GM18505 (cell line): ENCODE measurements around the gene ZNF454.

Experiments used
- ATAC-seq: cut with Tn5 transposase; IDR thresholded peaks from one replicate; pipeline ENCODE4 v1.9.1; 2021; ENCODE audit not compliant: unreplicated experiment
- POLR2A ChIP-seq: IDR thresholded peaks from 4 replicates; pipeline ENCODE4 v1.6.1; 2011; ENCODE audit warnings: borderline replicate concordance; ENCODE audit not compliant: insufficient read depth, insufficient read length; ENCODE audit errors: extremely low read depth

Gene ZNF454

DNA sequence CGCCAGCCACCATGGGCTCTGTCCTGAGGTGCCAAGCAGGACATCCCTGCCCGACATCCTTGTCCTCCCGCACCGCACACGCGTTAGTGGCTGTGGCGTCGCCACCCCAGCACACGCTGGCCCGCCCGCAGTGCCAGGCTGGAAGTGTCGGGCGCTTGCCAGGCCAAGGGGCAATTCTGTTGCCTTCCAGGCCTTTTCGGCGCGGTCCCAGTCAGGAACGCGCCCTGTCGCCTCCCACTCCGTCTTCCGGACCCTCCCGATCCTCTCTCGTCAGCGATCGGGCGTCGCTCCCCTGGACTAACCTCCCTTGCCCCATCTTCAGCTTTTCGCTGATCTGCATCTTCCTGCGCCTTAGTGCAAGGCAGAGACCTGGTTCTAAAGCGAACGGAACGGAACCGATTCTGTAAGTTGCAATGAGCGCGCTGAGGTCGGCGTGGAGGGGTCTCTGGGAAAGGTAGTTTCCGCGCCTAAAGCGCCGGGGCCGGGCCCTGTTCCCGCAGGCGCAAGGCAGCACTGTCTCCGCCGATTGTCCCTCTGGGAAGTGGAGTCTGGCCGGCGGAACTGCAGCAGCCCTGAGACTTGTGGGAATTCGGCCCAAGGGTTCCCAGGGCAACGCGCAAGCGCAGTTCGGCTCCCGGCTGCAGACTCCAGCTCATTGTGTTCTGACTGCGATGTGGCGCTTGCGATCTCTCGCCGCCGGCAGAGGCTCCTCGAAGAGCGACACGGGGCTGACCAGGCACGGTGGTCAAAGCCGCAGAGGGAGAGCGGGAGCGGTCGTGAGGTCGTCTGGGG is at the start of gene ZNF454:
ZNF454 (plus strand) TSS at position 630 of the 792 bp plus-strand sequence. CDS start 1,594 bp downstream, outside the sequence.
- TF ChIP-seq POLR2A, result no peak
- no peak for ATAC-seq

DNA sequence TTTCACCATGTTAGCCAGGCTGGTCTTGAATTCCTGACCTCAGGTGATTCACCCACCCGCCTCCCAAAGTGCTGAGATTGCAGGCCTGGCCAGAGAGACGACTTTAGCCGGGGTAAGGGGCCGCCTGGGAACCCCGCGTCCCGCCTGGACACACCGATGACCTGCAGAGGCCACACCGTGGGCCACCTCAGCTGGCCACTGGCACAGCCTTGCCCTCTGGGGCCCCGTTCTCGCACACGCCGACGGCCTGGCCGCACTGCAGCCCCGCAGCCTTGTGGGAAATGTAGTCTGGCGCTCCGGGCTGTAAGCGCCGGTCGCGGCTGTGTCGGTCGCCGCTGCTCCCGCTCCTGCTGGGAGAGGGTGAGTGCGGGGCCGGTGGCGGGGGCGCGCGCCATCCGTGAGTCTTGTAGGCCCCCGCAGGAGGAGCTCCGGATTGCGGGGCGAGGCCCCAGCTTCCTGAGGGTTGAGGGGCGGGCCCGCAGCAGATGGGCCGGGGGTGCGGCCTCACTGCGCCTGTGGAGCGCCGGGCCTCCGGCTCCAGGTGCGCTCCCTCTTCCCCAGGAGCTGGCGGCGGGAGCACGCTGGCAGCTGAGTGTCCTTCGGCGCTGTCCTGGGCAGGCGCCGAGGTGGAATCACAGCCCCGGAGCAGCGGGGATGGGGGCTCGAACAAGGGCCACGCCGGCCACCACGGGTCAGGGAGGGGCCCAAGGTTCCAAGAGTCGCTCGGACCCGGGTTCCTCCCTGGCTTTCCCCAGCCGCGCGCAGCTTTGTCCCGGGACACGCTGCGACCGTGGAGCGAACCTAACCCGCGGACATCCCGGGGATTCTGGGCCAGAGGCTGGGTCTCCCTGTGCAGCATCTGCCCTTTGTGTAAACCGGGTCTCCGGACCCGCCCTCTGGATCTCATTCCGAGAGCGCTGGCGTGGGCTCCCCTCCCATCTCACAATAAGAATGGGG is 45.1 kb upstream of the ZNF454 start, which contains the start of gene ZFP2:
ZFP2 (plus strand) TSS at position 299 of the 957 bp plus-strand sequence. CDS start 35,401 bp downstream, outside the sequence.
- no peak for ATAC-seq
- TF ChIP-seq POLR2A, result no peak

GRCh38 chr5:178899289-178899688 is 41.7 kb upstream of the ZNF454 start:
- no peak for ATAC-seq
- no peak for TF ChIP-seq POLR2A

GRCh38 chr5:178902849-178903248 is 38.1 kb upstream of the ZNF454 start:
- ATAC-seq, result no peak
- TF ChIP-seq POLR2A, result no peak

- no peak for ATAC-seq
- TF ChIP-seq POLR2A, result no peak
Observed at GRCh38 chr5:178931846-178932760, 8.9 kb upstream of the ZNF454 start.

GRCh38 chr5:178941361-178941760 is 363 bp downstream of the ZNF454 start:
- no peak for ATAC-seq
- no peak for TF ChIP-seq POLR2A

DNA sequence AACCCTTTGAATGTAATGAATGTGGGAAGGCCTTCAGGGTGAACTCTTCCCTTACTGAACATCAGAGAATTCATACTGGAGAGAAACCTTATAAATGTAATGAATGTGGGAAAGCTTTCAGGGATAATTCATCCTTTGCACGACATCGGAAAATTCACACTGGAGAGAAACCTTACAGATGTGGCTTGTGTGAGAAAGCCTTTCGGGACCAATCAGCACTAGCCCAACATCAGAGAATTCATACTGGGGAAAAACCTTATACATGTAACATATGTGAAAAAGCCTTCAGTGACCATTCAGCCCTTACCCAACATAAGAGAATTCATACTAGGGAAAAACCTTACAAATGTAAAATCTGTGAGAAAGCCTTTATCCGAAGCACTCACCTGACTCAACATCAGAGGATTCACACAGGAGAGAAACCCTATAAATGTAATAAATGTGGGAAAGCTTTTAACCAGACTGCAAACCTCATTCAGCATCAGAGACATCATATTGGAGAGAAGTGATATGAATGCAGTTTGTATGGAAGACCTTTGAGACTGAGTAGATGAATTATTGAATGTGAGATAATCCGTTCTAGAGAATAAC is 24.6 kb downstream of the ZNF454 start:
- no peak for ATAC-seq
- TF ChIP-seq POLR2A, result no peak

- TF ChIP-seq POLR2A, result no peak
- no peak for ATAC-seq
Observed at GRCh38 chr5:178981381-178981780, 40.4 kb downstream of the ZNF454 start.

- no peak for ATAC-seq
- no peak for TF ChIP-seq POLR2A
Observed at GRCh38 chr5:178982941-178983340, 41.9 kb downstream of the ZNF454 start.

- ATAC-seq, result no peak
- no peak for TF ChIP-seq POLR2A
Observed at GRCh38 chr5:178983728-178984127, 42.7 kb downstream of the ZNF454 start.

DNA sequence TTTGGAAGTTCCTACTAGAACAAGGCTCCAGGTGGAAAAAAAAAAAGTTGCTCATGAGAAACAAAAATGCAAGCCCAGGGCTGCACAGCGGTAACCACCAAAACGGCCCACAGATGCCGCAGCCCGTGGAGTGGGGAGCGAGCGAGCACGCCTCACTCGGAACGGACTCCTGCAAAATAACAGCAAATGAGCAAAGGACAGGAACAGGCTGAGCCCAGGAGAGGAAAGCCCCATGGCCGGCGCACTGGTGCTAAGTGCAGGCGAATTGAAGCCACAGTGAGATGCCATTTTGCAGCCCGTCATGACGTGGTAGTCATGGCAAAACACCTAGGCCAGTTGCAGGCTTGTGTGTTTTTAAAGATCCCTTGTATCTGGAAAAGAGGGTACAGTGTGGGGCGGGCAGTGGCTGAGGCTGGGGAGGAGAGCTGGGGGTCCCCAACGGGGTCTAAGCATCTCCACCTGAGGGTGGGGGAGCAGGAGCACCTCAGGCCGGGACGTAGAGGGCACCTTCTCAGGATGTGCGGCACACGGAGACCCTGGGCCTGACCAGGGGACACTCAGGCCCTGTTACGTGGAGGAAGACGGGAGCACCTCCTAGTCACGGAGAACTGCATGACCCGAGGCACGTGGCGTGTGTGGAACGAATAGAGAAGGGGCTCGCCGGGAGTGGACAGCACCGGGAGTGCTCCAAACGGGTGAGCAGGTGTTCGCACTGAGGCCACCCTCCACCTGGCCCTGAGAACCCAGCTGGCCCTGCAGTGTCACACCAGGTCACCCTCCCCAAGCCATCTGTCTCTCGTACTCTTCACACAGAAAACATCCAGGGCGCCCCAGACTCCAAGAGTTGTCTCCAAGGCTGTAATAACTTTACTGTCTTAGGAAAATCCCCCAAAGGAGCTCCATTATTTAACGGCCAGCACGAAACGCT is 43.4 kb downstream of the ZNF454 start:
- no peak for ATAC-seq
- TF ChIP-seq POLR2A, result no peak

GRCh38 chr5:178986326-178986960 is 45.4 kb downstream of the ZNF454 start:
- TF ChIP-seq POLR2A, result no peak
- ATAC-seq, result no peak
